Amniotic epithelial cell (primary cell): ENCODE measurements around the gene USP17L24.
"Not testable (repeated sequence)": the region's sequence is repeated elsewhere in the genome, so short reads cannot be mapped to it uniquely, and the experiment has no call there.

ENCODE experiments used
- DNase-seq: peaks from one replicate; pipeline ENCODE4 v3.0.0-alpha.2; 2010; ENCODE audit warnings: low read depth

USP17L24 gene

GRCh38 chr4:9324865-9325264, at the start of gene USP17L24:
USP17L24 (plus strand) TSS chr4:9325165; CDS start chr4:9325165, 0 bp downstream.
- not testable (repeated sequence) for DNase-seq

GRCh38 chr4:9324191-9324590, 774 bp upstream of the USP17L24 start:
- not testable (repeated sequence) for DNase-seq

- not testable (repeated sequence) for DNase-seq
Observed at GRCh38 chr4:9329611-9330010, 4.6 kb downstream of the USP17L24 start, which contains the start of gene USP17L25. USP17L25 (plus strand) TSS chr4:9329911; CDS start chr4:9329911, 0 bp downstream.

GRCh38 chr4:9334358-9334757, 9.4 kb downstream of the USP17L24 start, which contains the start of gene USP17L26:
USP17L26 (plus strand) TSS chr4:9334658; CDS start chr4:9334658, 0 bp downstream.
- DNase-seq = not testable (repeated sequence)

- DNase-seq = not testable (repeated sequence)
Observed at GRCh38 chr4:9339103-9339502, 14.1 kb downstream of the USP17L24 start, which contains the start of gene USP17L5. USP17L5 (plus strand) TSS chr4:9339403; CDS start chr4:9339403, 0 bp downstream.

GRCh38 chr4:9343848-9344247, 18.9 kb downstream of the USP17L24 start, which contains the start of gene USP17L27:
USP17L27 (plus strand) TSS chr4:9344148; CDS start chr4:9344148, 0 bp downstream.
- DNase-seq = not testable (repeated sequence)

GRCh38 chr4:9348593-9348992, 23.6 kb downstream of the USP17L24 start, which contains the start of gene USP17L28:
USP17L28 (plus strand) TSS chr4:9348893; CDS start chr4:9348893, 0 bp downstream.
- DNase-seq = not testable (repeated sequence)

GRCh38 chr4:9350866-9351265, 25.9 kb downstream of the USP17L24 start:
- not testable (repeated sequence) for DNase-seq

GRCh38 chr4:9353338-9353737, 28.4 kb downstream of the USP17L24 start, which contains the start of gene USP17L29:
USP17L29 (plus strand) TSS chr4:9353638; CDS start chr4:9353638, 0 bp downstream.
- not testable (repeated sequence) for DNase-seq

- DNase-seq = not testable (repeated sequence)
Observed at GRCh38 chr4:9362829-9363228, 37.9 kb downstream of the USP17L24 start, which contains the start of gene USP17L30. USP17L30 (plus strand) TSS chr4:9363129; CDS start chr4:9363129, 0 bp downstream.
